ENCODE measurements around the gene ADAMTSL1.

ADAMTSL1 gene

DNA sequence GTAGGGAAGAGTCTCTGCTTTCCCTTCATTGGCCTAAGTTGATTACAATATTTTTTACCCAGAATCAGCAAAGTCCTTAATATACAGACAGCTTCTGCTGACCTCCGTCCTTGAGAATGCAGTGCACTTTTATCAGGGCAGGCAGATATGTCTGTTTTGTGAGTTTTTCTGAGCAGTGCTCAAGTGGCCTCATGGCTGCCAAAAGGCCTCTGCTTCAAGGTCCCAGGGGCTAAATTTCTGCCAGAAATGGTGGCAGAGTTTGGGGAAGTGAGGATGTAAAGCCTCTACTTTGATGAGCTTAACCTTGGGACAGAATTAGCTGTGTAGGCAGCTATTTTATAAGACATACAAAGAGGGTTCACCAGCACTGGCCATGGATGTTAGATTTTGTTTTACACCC lies 275.8 kb downstream of the ADAMTSL1 start:
- TF ChIP-seq, protein P1, sequence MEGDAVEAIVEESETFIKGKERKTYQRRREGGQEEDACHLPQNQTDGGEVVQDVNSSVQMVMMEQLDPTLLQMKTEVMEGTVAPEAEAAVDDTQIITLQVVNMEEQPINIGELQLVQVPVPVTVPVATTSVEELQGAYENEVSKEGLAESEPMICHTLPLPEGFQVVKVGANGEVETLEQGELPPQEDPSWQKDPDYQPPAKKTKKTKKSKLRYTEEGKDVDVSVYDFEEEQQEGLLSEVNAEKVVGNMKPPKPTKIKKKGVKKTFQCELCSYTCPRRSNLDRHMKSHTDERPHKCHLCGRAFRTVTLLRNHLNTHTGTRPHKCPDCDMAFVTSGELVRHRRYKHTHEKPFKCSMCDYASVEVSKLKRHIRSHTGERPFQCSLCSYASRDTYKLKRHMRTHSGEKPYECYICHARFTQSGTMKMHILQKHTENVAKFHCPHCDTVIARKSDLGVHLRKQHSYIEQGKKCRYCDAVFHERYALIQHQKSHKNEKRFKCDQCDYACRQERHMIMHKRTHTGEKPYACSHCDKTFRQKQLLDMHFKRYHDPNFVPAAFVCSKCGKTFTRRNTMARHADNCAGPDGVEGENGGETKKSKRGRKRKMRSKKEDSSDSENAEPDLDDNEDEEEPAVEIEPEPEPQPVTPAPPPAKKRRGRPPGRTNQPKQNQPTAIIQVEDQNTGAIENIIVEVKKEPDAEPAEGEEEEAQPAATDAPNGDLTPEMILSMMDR (IDR thresholded peaks at IDR 0.05; ENCODE audit: borderline replicate concordance, extremely low read depth, low read length, poor library complexity, severe bottlenecking), result no peak
- TF ChIP-seq EZH2 (IDR thresholded peaks at IDR 0.05; ENCODE audit: borderline replicate concordance, low read depth, low read length, severe bottlenecking), result no peak
- no peaks in the 10 kb centered on the region for H3K9me3 ChIP-seq (ENCODE audit: insufficient read depth, low read length, severe bottlenecking)
- H4K20me1 ChIP-seq (ENCODE audit: insufficient read depth, low read length), result no peaks in the 10 kb centered on the region
- no peak overlapping the region for H3K4me3 ChIP-seq (ENCODE audit: low read depth in 1 of 2, low read length in 2 of 2)
- no peak overlapping the region for H3K4me2 ChIP-seq (ENCODE audit: insufficient read depth, low read length)
- H3K27me3 ChIP-seq (ENCODE audit: insufficient read depth, low read length, poor library complexity), result no peaks in the 10 kb centered on the region
- H3K36me3 ChIP-seq (ENCODE audit: insufficient read depth, low read length), result no peaks in the 10 kb centered on the region
- H3K79me2 ChIP-seq (ENCODE audit: insufficient read depth, low read length), result no peaks in the 10 kb centered on the region
- no peak for ATAC-seq (ENCODE audit: insufficient read depth, low read depth)
- H3K27ac ChIP-seq (ENCODE audit: low read length), result no peak overlapping the region
- no peak for DNase-seq
- no peak overlapping the region for H2AFZ ChIP-seq (ENCODE audit: low read depth, low read length)
- H3K4me1 ChIP-seq (ENCODE audit: insufficient read depth, low read length), result no peaks in the 10 kb centered on the region
- H3K9ac ChIP-seq (ENCODE audit: low read depth, low read length), result no peak overlapping the region

- no peaks in the 10 kb centered on the region for H3K9me3 ChIP-seq (ENCODE audit: insufficient read depth, low read length, severe bottlenecking)
- no peaks in the 10 kb centered on the region for H3K4me1 ChIP-seq (ENCODE audit: insufficient read depth, low read length)
- no peaks in the 10 kb centered on the region for H3K79me2 ChIP-seq (ENCODE audit: insufficient read depth, low read length)
- DNase-seq, result no peak
- H3K9ac ChIP-seq (ENCODE audit: low read depth, low read length), result no peak overlapping the region
- no peaks in the 10 kb centered on the region for H4K20me1 ChIP-seq (ENCODE audit: insufficient read depth, low read length)
- H2AFZ ChIP-seq (ENCODE audit: low read depth, low read length), result no peak overlapping the region
- H3K27me3 ChIP-seq (ENCODE audit: insufficient read depth, low read length, poor library complexity), result no peaks in the 10 kb centered on the region
- H3K4me3 ChIP-seq (ENCODE audit: low read depth in 1 of 2, low read length in 2 of 2), result no peak overlapping the region
- H3K36me3 ChIP-seq (ENCODE audit: insufficient read depth, low read length), result no peaks in the 10 kb centered on the region
- no peak overlapping the region for H3K4me2 ChIP-seq (ENCODE audit: insufficient read depth, low read length)
- TF ChIP-seq, protein P1 (IDR thresholded peaks at IDR 0.05; ENCODE audit: borderline replicate concordance, extremely low read depth, low read length, poor library complexity, severe bottlenecking), result no peak
- no peak for TF ChIP-seq EZH2 (IDR thresholded peaks at IDR 0.05; ENCODE audit: borderline replicate concordance, low read depth, low read length, severe bottlenecking)
- ATAC-seq (ENCODE audit: insufficient read depth, low read depth), result no peak
- no peak overlapping the region for H3K27ac ChIP-seq (ENCODE audit: low read length)
Observed at GRCh38 chr9:18753904-18754303, 280.0 kb downstream of the ADAMTSL1 start.

DNA sequence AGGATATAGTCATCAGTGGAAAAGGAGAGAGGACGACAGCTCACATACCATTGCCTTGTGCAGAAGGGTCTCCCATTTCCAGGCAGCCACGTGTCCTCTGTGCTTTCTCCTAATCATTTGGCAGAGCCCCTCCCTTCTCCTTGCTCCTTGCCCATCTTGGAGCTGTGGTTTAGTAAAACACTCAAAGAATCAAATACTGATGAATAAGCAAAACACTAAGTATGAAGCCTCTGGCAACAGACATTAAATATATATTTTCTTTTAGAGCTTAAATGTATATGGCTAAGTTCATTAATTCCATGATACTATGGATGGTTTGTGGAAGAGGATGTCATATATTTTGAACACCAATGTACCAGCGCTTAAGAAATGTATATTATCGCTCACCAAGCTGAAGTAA lies 280.6 kb downstream of the ADAMTSL1 start:
- no peak for TF ChIP-seq EZH2 (IDR thresholded peaks at IDR 0.05; ENCODE audit: borderline replicate concordance, low read depth, low read length, severe bottlenecking)
- TF ChIP-seq, protein P1 (IDR thresholded peaks at IDR 0.05; ENCODE audit: borderline replicate concordance, extremely low read depth, low read length, poor library complexity, severe bottlenecking), result no peak
- H3K27me3 ChIP-seq (ENCODE audit: insufficient read depth, low read length, poor library complexity), result no peaks in the 10 kb centered on the region
- no peak overlapping the region for H2AFZ ChIP-seq (ENCODE audit: low read depth, low read length)
- H3K4me1 ChIP-seq (ENCODE audit: insufficient read depth, low read length), result no peaks in the 10 kb centered on the region
- no peak overlapping the region for H3K9ac ChIP-seq (ENCODE audit: low read depth, low read length)
- ATAC-seq (ENCODE audit: insufficient read depth, low read depth) (no peak), DNase-seq (no peak)
- H4K20me1 ChIP-seq (ENCODE audit: insufficient read depth, low read length), result no peaks in the 10 kb centered on the region
- H3K27ac ChIP-seq (ENCODE audit: low read length), result no peak overlapping the region
- H3K4me2 ChIP-seq (ENCODE audit: insufficient read depth, low read length), result no peak overlapping the region
- no peaks in the 10 kb centered on the region for H3K79me2 ChIP-seq (ENCODE audit: insufficient read depth, low read length)
- H3K9me3 ChIP-seq (ENCODE audit: insufficient read depth, low read length, severe bottlenecking), result no peaks in the 10 kb centered on the region
- no peaks in the 10 kb centered on the region for H3K36me3 ChIP-seq (ENCODE audit: insufficient read depth, low read length)
- H3K4me3 ChIP-seq (ENCODE audit: low read depth in 1 of 2, low read length in 2 of 2), result no peak overlapping the region

- no peak overlapping the region for H3K4me2 ChIP-seq (ENCODE audit: insufficient read depth, low read length)
- ATAC-seq (ENCODE audit: insufficient read depth, low read depth) (no peak), DNase-seq (no peak)
- H3K9me3 ChIP-seq (ENCODE audit: insufficient read depth, low read length, severe bottlenecking), result no peaks in the 10 kb centered on the region
- H4K20me1 ChIP-seq (ENCODE audit: insufficient read depth, low read length), result no peaks in the 10 kb centered on the region
- H3K4me1 ChIP-seq (ENCODE audit: insufficient read depth, low read length), result no peaks in the 10 kb centered on the region
- no peak overlapping the region for H3K4me3 ChIP-seq (ENCODE audit: low read depth in 1 of 2, low read length in 2 of 2)
- no peaks in the 10 kb centered on the region for H3K79me2 ChIP-seq (ENCODE audit: insufficient read depth, low read length)
- H3K9ac ChIP-seq (ENCODE audit: low read depth, low read length), result no peak overlapping the region
- no peaks in the 10 kb centered on the region for H3K36me3 ChIP-seq (ENCODE audit: insufficient read depth, low read length)
- H3K27ac ChIP-seq (ENCODE audit: low read length), result no peak overlapping the region
- no peaks in the 10 kb centered on the region for H3K27me3 ChIP-seq (ENCODE audit: insufficient read depth, low read length, poor library complexity)
- H2AFZ ChIP-seq (ENCODE audit: low read depth, low read length), result no peak overlapping the region
- TF ChIP-seq, protein P1 (IDR thresholded peaks at IDR 0.05; ENCODE audit: borderline replicate concordance, extremely low read depth, low read length, poor library complexity, severe bottlenecking), result no peak
- TF ChIP-seq EZH2 (IDR thresholded peaks at IDR 0.05; ENCODE audit: borderline replicate concordance, low read depth, low read length, severe bottlenecking), result no peak
Observed at GRCh38 chr9:18755263-18755662, 281.3 kb downstream of the ADAMTSL1 start.

Measured in DND-41 (cell line).